ENCODE results near the gene CD151. TPM values are rescaled to one million over a fixed set of nuclear protein-coding genes. Genes with fewer than 3 reads are reported as not detected.

Gene CD151
- total RNA-seq, 4 donors from 2014 or later, result 102 to 277 (median 237) TPM

DNA sequence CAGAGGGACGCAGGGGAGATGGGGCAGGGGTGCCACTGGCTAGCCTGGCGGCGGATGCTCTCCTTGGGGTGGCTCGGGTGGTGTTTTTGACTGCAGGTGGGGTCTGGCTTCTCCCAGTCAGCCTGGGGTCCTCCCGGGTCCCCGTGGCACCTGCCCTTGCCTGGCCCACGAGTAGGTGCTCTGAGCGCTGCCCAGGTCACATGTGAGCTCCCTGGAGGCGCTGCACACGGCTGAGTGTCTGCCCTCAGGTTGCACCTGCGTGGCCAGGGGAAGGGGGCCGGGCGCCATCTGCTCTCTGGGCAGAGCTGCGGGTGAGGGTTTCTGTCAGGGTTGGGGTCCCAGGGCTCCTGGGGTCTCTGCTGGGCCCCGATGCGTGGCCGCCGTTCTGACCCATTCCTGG is 15.1 kb downstream of the CD151 start:
- Histone ChIP-seq H3K4me1 (peaks cover 10 to 65% (median 27%) of the 10 kb centered on the region in 4 donors), H3K4me3 (no peak overlapping the region), H3K27me3 (peaks cover 0 to 10% of the 10 kb centered on the region in 2 donors), H3K36me3 (no peaks in the 10 kb centered on the region), H3K27ac (no peak overlapping the region), H3K9me3 (no peaks in the 10 kb centered on the region)
- no peak for TF ChIP-seq POLR2A (IDR thresholded peaks at IDR 0.05)
- TF ChIP-seq, protein P1, sequence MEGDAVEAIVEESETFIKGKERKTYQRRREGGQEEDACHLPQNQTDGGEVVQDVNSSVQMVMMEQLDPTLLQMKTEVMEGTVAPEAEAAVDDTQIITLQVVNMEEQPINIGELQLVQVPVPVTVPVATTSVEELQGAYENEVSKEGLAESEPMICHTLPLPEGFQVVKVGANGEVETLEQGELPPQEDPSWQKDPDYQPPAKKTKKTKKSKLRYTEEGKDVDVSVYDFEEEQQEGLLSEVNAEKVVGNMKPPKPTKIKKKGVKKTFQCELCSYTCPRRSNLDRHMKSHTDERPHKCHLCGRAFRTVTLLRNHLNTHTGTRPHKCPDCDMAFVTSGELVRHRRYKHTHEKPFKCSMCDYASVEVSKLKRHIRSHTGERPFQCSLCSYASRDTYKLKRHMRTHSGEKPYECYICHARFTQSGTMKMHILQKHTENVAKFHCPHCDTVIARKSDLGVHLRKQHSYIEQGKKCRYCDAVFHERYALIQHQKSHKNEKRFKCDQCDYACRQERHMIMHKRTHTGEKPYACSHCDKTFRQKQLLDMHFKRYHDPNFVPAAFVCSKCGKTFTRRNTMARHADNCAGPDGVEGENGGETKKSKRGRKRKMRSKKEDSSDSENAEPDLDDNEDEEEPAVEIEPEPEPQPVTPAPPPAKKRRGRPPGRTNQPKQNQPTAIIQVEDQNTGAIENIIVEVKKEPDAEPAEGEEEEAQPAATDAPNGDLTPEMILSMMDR (IDR thresholded peaks at IDR 0.05), result no peak
- no peak for DNase-seq

DNA sequence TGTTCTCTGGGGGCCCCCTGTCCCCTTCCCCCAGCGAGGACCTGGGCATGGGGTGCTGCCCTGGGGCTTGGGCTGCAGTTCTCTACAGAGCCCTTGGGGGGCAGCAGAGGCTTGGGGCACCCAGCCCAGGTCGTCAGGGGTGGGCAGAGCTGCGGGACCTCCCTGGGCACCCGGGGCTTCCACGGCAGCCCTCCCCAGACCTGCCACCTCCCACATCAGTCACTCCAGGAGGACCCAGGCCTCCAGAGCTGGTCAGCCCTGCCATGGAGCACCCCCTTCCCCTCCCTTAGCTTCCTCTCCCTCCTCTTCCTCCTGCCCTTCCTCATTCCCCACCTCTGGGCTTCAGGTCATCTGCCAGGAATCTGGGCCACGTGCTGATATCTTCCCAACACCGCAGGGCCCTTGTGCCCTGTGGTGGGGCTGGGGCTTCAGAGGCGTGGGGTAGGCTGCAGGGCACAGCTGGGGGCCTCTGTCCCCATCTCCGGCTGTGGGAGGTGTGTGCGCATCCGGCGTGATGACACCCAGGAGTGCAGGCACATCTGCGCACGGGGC is 15.7 kb downstream of the CD151 start:
- Histone ChIP-seq H3K4me3 (peak overlapping the region in 1 of 4 donors; percentile 57), H3K27ac (peak overlapping the region in 1 of 4 donors; percentile 38), H3K27me3 (peaks cover 0 to 10% of the 10 kb centered on the region in 2 donors), H3K36me3 (no peaks in the 10 kb centered on the region), H3K4me1 (peaks cover 6 to 60% (median 24%) of the 10 kb centered on the region in 4 donors), H3K9me3 (no peaks in the 10 kb centered on the region)
- TF ChIP-seq POLR2A (IDR thresholded peaks at IDR 0.05), result no peak
- TF ChIP-seq, protein P1 (IDR thresholded peaks at IDR 0.05), result peak; percentile 82 to 92 (median 88)
- DNase-seq, result peak; percentile 54 to 78 (median 75)

DNA sequence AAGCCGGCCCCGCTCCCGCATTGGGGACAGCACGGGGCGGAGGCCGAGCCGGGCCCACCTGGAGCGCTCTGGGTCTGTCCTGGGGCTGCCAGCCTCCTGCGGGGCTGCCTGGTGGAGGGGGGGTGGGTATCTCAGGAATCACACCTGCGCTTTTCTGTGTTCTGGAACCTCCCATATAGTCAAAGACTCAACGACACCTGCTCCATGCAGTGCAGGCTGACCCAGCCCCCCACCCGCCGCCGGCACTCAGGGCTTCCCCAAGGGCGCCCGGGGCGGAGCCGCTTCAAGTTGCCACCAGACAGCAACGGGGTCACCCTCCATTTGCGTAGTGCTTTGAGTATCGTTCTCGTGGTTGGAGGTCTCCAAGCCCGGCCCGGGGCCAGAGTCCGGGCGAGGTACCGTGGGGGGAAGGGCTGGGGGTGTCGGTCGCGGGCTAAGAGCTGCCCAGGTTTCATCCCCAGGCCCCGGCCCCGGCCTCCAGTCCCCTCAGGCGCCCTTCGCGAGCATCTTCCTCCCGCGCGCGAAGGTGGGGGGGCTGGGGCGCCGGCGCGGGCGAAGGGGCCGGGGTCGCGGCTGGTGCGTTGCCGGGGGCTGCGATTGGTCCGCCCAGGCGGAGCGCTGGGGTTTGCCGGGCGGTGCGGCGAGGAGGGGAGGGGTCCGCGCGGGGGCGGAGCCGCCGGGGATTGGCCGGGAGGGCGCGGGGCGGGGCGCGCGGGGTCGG is 16.5 kb downstream of the CD151 start:
- Histone ChIP-seq H3K36me3 (no peaks in the 10 kb centered on the region), H3K27ac (peak overlapping the region in 1 of 4 donors; percentile 38), H3K4me3 (peak overlapping the region; percentile 30 to 57 (median 50)), H3K4me1 (peaks cover 0 to 51% (median 21%) of the 10 kb centered on the region in 4 donors), H3K9me3 (no peaks in the 10 kb centered on the region), H3K27me3 (peaks cover 0 to 10% of the 10 kb centered on the region in 2 donors)
- TF ChIP-seq POLR2A (IDR thresholded peaks at IDR 0.05), result no peak
- TF ChIP-seq, protein P1 (IDR thresholded peaks at IDR 0.05), result no peak
- DNase-seq, result no peak

DNA sequence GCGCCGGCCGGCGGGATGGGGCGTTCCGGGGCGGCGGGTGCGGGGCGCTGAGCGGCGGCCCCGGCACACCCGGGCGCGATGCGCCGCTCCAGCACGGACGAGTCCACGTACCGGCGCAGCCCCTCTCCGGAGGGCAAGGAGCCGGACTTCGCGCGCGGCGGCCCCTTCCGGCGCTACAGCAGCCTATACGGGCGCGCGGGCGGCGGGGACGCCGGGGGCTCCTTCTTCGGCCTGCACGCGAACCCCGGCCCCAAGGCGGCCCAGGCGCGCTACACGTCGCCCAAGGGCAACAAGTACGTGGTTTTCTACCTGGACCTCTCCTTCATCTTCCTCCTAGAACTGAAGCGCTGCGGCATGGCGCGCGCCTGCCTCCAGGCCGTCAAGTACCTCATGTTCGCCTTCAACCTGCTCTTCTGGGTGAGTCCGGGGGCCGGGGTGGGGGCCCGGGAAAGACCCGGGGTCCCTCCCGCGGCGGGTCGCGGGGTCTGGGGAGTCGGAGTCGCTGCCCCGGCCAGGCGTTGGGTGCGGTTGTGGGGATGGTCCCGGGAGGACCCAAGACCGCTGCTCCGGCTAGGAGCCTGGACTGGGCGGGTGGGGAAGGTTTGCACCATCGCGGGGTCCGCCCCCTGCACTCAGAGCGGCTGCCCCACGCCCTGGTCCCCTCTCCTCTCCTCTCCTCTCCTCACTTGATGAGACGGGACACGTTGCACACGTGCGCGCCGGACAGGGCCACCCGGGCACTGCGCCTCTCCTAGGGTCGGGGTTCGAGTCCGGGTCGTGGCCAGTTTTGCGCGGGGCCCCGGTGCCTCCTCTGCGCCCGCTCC is 17.4 kb downstream of the CD151 start:
- Histone ChIP-seq H3K36me3 (no peaks in the 10 kb centered on the region), H3K9me3 (no peaks in the 10 kb centered on the region), H3K4me1 (peaks cover 0 to 42% (median 18%) of the 10 kb centered on the region in 4 donors), H3K27me3 (peaks cover 0 to 10% of the 10 kb centered on the region in 2 donors), H3K4me3 (peak overlapping the region in 3 of 4 donors; percentile 48 to 57 (median 51)), H3K27ac (no peak overlapping the region)
- no peak for DNase-seq
- TF ChIP-seq POLR2A (IDR thresholded peaks at IDR 0.05), result no peak
- TF ChIP-seq, protein P1 (IDR thresholded peaks at IDR 0.05), result no peak
